Gastroesophageal sphincter (tissue), 4 donors: ENCODE data around the gene SESN2. TPM values are rescaled to one million over a fixed set of nuclear protein-coding genes. Genes with fewer than 3 reads are reported as not detected.

Source experiments
- ATAC-seq: fragments of 150-250 bp; one replicate; pipeline ENCODE4 v1.9.1; 2016; ENCODE audit warnings: mild to moderate bottlenecking, moderate library complexity
- H3K27ac ChIP-seq, 4 donors: fragments of 200-600 bp; sonication (generic) in 3 of 4; 1 replicate in 3 of 4; 2 replicates in 1 of 4; pipeline ENCODE4 v1.5.1; 2016 to 2019
- H3K27me3 ChIP-seq: fragments of 200-600 bp; sonication (generic); one replicate; pipeline ENCODE4 v1.5.1; 2019
- H3K36me3 ChIP-seq, 2 donors: fragments of 200-600 bp; sonication (generic); one replicate each; pipeline ENCODE4 v1.5.1; 2019; ENCODE audit warnings: control low read depth in 1 of 2
- H3K4me1 ChIP-seq, 3 donors: fragments of 200-600 bp; sonication (generic); 1 replicate in 2 of 3; 2 replicates in 1 of 3; pipeline ENCODE4 v1.5.1; 2016 to 2019; ENCODE audit warnings: control low read depth in 2 of 3
- H3K4me3 ChIP-seq, 2 donors: fragments of 200-600 bp; sonication (generic); one replicate each; pipeline ENCODE4 v1.5.1; 2019; ENCODE audit warnings: mild to moderate bottlenecking in 1 of 2, moderate library complexity in 1 of 2
- H3K9me3 ChIP-seq, 3 donors: fragments of 200-600 bp; sonication (generic); one replicate each; pipeline ENCODE4 v1.5.1; 2017 to 2019; ENCODE audit warnings: control low read depth in 2 of 3
- EP300 ChIP-seq: sonication (generic); formaldehyde crosslinking; IDR thresholded peaks from one replicate; pipeline ENCODE4 v1.6.1; 2017; ENCODE audit warnings: antibody characterized with exemption, mild to moderate bottlenecking
- POLR2A ChIP-seq, 2 donors: fragments of 450-650 bp; IDR thresholded peaks; one replicate each; pipeline ENCODE4 v1.6.1; 2017; ENCODE audit warnings: antibody characterized with exemption in 2 of 2, mild to moderate bottlenecking in 2 of 2, moderate library complexity in 1 of 2
- POLR2AphosphoS5 ChIP-seq: sonication (generic); formaldehyde crosslinking; IDR thresholded peaks from one replicate; pipeline ENCODE4 v1.6.1; 2017; ENCODE audit warnings: antibody characterized with exemption
- WGBS, 2 donors: methylation state at CpG; one replicate each; pipeline ENCODE4 v1.1.5; 2018; ENCODE audit warnings: low coverage in 1 of 2; 5-methylcytosine and 5-hydroxymethylcytosine counted together
- total RNA-seq, 4 donors: library from RNA; depleted of rRNA; stranded (reverse); fragments of >200 nt; gene quantifications; one replicate each; pipeline ENCODE4 v1.1.0, GENCODE V29; 2016
- TF ChIP-seq, protein P1 (sequence below), 4 experiments: fragments of 200-600 bp in 2 of 4; fragments of 450-650 bp in 2 of 4; sonication (generic) in 1 of 4; IDR thresholded peaks; one replicate each; pipeline ENCODE4 v1.5.1; 2017 to 2019; ENCODE audit warnings: antibody characterized with exemption in 4 of 4, mild to moderate bottlenecking in 2 of 4, moderate library complexity in 2 of 4

SESN2 gene
- total RNA-seq, 4 donors from 2014 or later, result 7.7 to 10.0 (median 8.3) TPM

DNA sequence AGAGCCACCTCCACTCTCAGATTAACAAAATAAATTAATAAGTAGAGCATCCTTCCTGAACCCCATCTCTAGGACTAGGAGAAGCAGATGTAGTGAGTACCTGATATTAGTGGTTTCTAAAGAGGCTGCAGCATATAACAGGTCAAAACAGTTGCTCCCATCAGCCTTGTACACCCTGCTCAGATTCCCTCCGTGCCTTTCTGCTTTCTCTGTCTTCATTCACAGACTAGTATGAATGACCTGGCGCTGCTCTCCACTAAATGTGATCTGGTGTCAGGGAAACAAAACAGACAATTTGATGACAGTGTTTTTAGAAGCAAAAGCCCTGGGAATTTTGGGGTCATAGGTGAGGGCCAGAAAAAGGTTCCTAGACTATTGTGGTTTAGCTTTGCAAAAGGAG, 8.3 kb downstream of the SESN2 start:
- H3K9me3 ChIP-seq, result no peaks in the 10 kb centered on the region
- ATAC-seq, result no peak
- peaks cover 0 to 25% of the 10 kb centered on the region in 2 donors for H3K36me3 ChIP-seq
- WGBS, 2 donors, result 50 to 69% methylated on average over 1 to 2 of the region's 2 CpGs
- no peak overlapping the region for H3K4me3 ChIP-seq
- no peaks in the 10 kb centered on the region for H3K27me3 ChIP-seq
- H3K4me1 ChIP-seq, result peaks cover 0 to 33% (median 5%) of the 10 kb centered on the region in 3 donors
- TF ChIP-seq EP300 (no peak), POLR2A (IDR thresholded peaks at IDR 0.05) (no peak), POLR2AphosphoS5 (no peak)
- TF ChIP-seq, protein P1, sequence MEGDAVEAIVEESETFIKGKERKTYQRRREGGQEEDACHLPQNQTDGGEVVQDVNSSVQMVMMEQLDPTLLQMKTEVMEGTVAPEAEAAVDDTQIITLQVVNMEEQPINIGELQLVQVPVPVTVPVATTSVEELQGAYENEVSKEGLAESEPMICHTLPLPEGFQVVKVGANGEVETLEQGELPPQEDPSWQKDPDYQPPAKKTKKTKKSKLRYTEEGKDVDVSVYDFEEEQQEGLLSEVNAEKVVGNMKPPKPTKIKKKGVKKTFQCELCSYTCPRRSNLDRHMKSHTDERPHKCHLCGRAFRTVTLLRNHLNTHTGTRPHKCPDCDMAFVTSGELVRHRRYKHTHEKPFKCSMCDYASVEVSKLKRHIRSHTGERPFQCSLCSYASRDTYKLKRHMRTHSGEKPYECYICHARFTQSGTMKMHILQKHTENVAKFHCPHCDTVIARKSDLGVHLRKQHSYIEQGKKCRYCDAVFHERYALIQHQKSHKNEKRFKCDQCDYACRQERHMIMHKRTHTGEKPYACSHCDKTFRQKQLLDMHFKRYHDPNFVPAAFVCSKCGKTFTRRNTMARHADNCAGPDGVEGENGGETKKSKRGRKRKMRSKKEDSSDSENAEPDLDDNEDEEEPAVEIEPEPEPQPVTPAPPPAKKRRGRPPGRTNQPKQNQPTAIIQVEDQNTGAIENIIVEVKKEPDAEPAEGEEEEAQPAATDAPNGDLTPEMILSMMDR (IDR thresholded peaks at IDR 0.05), result no peak
- no peak overlapping the region for H3K27ac ChIP-seq

DNA sequence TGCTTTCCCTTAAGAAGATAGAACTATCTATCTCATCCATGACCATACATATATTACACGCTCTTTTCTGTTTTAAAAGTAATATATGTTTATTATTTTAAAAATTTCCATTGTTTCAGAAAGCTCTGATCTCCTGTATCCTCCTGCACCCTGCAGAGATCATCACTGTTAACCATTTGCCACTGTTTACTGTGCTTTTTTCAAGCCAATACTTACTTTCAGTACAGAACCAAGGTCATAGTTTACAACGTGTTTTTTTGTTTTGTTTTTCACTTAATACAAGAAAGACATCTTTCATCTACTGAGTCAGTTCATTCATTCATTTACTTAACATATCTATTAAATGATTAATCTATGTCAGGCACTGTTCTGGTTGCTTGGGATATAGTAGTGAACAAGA, 10.2 kb downstream of the SESN2 start:
- TF ChIP-seq, protein P1 (IDR thresholded peaks at IDR 0.05), result no peak
- no peak for TF ChIP-seq POLR2A (IDR thresholded peaks at IDR 0.05)
- TF ChIP-seq POLR2AphosphoS5, result no peak
- no peak for TF ChIP-seq EP300
- Histone ChIP-seq H3K4me3 (no peak overlapping the region), H3K36me3 (peaks cover 0 to 44% of the 10 kb centered on the region in 2 donors), H3K4me1 (peaks cover 0 to 25% (median 5%) of the 10 kb centered on the region in 3 donors), H3K27ac (no peak overlapping the region), H3K27me3 (no peaks in the 10 kb centered on the region), H3K9me3 (no peaks in the 10 kb centered on the region)
- ATAC-seq, result no peak
- 50 to 70% methylated on average over 2 of the region's 2 CpGs for WGBS, 2 donors

DNA sequence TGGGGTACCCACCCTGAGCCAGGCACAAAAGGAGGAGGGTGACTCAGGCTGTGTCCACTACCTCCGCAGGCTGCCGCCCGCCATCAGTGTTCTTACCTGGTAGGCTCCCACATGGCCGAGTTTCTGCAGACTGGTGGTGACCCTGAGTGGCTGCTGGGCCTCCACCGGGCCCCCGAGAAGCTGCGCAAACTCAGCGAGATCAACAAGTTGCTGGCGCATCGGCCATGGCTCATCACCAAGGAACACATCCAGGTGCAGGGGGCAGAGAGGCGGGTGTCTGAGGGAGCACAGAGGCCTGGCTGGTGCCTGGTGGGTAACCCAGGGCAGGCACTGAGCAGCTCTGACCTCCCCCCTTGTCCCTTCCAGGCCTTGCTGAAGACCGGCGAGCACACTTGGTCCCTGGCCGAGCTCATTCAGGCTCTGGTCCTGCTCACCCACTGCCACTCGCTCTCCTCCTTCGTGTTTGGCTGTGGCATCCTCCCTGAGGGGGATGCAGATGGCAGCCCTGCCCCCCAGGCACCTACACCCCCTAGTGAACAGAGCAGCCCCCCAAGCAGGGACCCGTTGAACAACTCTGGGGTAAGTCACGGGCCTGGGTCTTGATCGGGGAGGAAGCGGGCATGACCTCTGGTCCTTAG, 13.0 kb downstream of the SESN2 start:
- H3K9me3 ChIP-seq, result no peaks in the 10 kb centered on the region
- TF ChIP-seq, protein P1 (IDR thresholded peaks at IDR 0.05), result no peak
- no peak for TF ChIP-seq POLR2AphosphoS5
- no peak for TF ChIP-seq EP300
- no peak for TF ChIP-seq POLR2A (IDR thresholded peaks at IDR 0.05)
- H3K27ac ChIP-seq, result no peak overlapping the region
- peaks cover 0 to 72% of the 10 kb centered on the region in 2 donors for H3K36me3 ChIP-seq
- H3K27me3 ChIP-seq, result no peaks in the 10 kb centered on the region
- H3K4me1 ChIP-seq, result peaks cover 0 to 5% (median 0%) of the 10 kb centered on the region in 3 donors
- WGBS, 2 donors, result 81% methylated on average over 3 of the region's 20 CpGs; no CpG with 5 or more reads in 1 of the 2 donors
- no peak for ATAC-seq
- H3K4me3 ChIP-seq, result no peak overlapping the region

DNA sequence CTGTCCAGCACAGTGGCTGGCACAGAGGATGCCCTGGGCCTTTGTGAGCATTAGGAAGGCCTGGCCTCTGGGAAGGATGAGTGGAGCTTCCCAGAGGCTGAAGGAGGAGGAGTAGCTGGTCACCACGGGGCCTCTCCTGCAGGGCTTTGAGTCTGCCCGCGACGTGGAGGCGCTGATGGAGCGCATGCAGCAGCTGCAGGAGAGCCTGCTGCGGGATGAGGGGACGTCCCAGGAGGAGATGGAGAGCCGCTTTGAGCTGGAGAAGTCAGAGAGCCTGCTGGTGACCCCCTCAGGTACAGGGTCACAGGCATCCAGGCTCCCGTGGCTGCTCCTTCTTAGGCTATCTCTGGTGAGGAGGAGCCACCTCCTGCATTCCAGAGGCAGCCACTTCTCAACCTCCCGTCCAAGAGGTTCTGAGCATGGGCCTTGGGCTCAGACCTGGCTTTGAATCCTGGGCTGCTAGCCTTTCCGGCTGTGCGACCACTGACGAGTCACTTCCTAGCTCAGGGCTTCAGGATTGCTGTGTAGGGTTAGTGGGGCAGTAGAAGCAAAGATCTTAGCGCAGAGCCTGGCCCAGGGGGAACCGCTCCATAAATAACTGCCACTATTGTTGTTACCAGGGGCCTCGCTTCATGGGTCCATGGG, 14.0 kb downstream of the SESN2 start:
- TF ChIP-seq POLR2AphosphoS5 (no peak), EP300 (no peak), POLR2A (IDR thresholded peaks at IDR 0.05) (no peak)
- TF ChIP-seq, protein P1 (IDR thresholded peaks at IDR 0.05), result no peak
- no peak for ATAC-seq
- Histone ChIP-seq H3K27ac (no peak overlapping the region), H3K4me1 (no peaks in the 10 kb centered on the region), H3K9me3 (no peaks in the 10 kb centered on the region), H3K27me3 (no peaks in the 10 kb centered on the region), H3K36me3 (peaks cover 0 to 82% of the 10 kb centered on the region in 2 donors), H3K4me3 (no peak overlapping the region)
- 80% methylated on average over 11 of the region's 17 CpGs; no CpG with 5 or more reads in 1 of the 2 donors for WGBS, 2 donors

DNA sequence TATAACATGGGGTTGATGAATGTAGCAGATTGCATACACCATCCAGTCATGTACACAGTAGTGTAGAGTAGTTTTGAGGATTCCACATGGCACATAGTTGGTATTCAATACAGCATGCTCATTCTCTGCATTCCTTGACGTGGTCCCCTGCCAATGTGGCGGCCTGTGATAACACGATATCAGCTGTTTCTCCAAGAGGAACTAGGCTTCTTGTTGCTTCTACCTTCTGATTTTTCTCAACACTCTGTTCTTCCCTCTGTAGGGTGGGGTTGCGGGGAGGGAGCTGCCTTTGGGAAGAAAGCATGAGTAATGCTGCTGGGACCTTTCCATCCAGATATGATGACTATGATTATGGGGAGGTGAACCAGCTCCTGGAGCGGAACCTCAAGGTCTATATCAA, 19.4 kb downstream of the SESN2 start:
- H3K4me3 ChIP-seq, result no peak overlapping the region
- H3K27ac ChIP-seq, result no peak overlapping the region
- ATAC-seq, result no peak
- no peaks in the 10 kb centered on the region for H3K27me3 ChIP-seq
- H3K9me3 ChIP-seq, result no peaks in the 10 kb centered on the region
- TF ChIP-seq EP300 (no peak), POLR2AphosphoS5 (no peak), POLR2A (IDR thresholded peaks at IDR 0.05) (no peak)
- TF ChIP-seq, protein P1 (IDR thresholded peaks at IDR 0.05), result no peak
- H3K4me1 ChIP-seq, result no peaks in the 10 kb centered on the region
- peaks cover 0 to 93% of the 10 kb centered on the region in 2 donors for H3K36me3 ChIP-seq
- 89 to 100% methylated on average over 1 to 3 of the region's 5 CpGs for WGBS, 2 donors
